CD4-positive, alpha-beta T cell treated with Interleukin-17A for 1 hour (primary cell): ENCODE data around the gene FAM89B.

Experiments
- DNase-seq: peaks from one replicate; pipeline ENCODE4 v3.0.0-alpha.2; 2020

The FAM89B gene

GRCh38 chr11:65558002-65558929, 14.1 kb upstream of the FAM89B start, which contains the start of gene LTBP3:
Gene LTBP3 (minus strand): TSS chr11:65558359. CDS start chr11:65557959, 400 bp downstream.
- DNase-seq, result peak; percentile 60

GRCh38 chr11:65558930-65559509, 13.3 kb upstream of the FAM89B start:
- no peak for DNase-seq

GRCh38 chr11:65559535-65559934, 12.8 kb upstream of the FAM89B start:
- no peak for DNase-seq

DNA sequence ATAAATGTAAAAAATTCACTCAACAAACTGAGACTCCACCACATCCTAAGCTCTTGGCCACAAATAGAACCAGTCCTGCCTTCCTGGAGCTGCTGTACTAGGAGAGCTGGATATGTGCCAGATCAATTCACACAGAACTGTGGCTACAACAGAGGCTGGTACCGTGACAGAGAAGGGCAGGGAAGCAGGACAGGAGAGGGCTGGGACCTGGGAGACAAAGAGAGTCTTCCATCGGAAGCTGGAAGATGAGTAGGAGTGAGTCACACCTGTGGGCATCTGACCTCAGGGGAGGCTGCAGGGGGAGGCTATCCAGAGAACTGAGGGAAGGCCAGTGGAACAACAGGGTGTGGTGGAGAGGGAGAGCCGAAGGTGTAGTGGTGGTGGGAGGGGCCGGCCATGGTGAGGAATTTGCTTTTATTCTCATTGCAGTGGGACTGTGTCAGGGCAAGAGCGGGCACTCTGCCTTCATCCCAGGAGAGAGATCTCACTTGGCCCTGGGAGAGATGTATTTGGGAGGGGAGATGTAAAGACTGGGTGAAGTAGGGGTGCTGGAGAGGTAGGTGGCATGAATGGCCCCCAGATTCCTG, 12.3 kb upstream of the FAM89B start:
- no peak for DNase-seq

- no peak for DNase-seq
Observed at GRCh38 chr11:65560555-65561418, 11.6 kb upstream of the FAM89B start.

DNA sequence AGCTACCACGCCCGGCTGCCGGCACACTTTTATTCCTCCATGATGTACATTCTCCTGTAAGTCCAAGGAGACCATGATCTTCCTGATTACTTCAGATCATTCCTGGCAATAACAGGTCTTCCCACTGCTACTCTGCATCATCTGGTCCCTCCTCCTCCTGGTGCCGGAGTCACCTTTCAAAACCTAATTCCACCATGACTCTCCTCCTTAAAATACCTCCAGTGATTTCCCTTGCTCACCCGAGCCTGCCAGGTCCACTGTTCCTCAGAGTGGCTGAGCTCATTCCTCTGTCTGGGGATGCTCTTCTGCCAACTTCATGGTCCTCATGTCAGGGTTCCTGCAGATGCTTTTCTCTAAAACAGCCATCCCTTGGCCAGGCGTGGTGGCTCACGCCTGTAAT, 10.3 kb upstream of the FAM89B start:
- DNase-seq, result no peak

GRCh38 chr11:65562788-65563187, 9.6 kb upstream of the FAM89B start:
- DNase-seq, result no peak

DNA sequence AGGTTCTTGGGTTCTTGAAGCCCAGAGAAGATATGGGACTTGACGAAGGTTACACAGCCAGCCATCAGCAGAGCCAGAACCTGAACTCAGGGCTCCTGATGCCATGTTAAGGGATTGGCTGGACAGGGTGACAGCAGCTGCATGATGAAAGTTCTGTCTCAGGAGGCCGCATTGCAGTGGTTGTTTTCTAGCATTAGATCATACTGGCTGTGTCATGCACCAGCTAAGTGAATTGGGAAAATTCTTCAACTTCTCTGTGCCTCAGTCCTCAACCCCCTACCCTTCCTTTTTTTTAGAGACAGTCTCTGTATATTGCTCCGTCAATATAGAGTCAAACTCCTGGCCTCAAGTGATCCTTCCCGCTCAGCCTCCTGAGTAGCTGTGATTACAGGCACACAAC, 8.7 kb upstream of the FAM89B start:
- DNase-seq, result no peak

GRCh38 chr11:65564879-65565559, 7.3 kb upstream of the FAM89B start:
- DNase-seq, result peak; percentile 61

GRCh38 chr11:65565624-65566453, 6.5 kb upstream of the FAM89B start:
- DNase-seq, result peak; percentile 84

DNA sequence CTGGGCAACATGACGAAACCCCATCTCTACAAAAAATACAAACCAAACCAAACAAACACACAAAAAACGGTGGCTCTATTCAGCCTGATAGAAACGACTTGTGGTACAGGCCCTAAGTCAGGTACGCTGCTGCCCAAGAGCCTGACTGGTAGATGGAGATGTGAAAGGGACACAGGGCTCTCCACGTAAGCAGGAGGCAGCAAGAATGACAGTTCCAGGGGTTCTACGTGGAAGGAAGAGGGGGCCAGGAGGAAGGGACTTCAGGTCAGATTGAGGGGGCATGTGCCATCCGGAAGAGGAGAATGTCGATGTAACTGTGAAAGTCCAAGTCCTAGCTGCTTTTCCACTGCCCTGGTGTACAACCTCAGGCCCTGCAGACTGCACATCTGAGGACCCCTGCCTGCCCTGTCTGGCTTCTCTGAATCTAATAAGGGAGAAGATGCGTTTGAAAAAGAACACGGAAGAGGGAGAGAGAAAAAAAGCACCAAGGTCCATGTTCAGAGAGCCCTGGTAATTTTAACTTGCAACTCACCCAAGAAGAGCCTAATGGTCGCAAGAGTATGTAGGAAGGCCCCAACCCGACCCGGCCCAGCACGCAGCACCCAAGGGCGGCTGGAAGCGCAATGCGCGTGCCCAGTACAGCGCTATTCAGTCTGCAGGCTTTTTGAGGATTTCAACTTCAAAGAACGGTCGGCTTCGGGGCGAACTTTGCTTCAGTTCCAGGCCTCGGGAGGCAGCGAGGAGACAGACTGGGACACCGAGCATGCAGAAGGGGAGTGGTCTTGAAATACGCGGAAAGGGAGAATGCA, 3.0 kb upstream of the FAM89B start:
- peak; percentile 32 for DNase-seq

GRCh38 chr11:65569973-65570918, 2.1 kb upstream of the FAM89B start, which contains the start of gene ZNRD2:
Gene ZNRD2 (plus strand): TSS chr11:65570477. CDS start chr11:65570492, 15 bp downstream.
- DNase-seq, result peak; percentile 98

DNA sequence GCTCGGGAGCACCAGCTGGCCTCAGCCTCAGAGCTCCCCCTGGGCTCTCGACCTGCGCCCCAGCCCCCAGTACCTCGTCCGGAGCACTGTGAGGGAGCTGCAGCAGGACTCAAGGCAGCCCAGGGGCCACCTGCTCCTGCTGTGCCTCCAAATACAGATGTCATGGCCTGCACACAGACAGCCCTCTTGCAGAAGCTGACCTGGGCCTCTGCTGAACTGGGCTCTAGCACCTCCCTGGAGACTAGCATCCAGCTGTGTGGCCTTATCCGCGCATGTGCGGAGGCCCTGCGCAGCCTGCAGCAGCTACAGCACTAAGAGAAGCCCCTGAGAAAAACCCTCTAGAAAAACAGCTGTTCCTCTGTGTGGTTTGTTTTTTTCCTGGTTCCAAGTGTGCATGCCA, 918 bp upstream of the FAM89B start:
- no peak for DNase-seq

GRCh38 chr11:65571940-65572339, 398 bp upstream of the FAM89B start:
- no peak for DNase-seq

- DNase-seq, result no peak
Observed at GRCh38 chr11:65573391-65574079, 1.2 kb downstream of the FAM89B start.

- peak; percentile 95 for DNase-seq
Observed at GRCh38 chr11:65574109-65574810, 1.9 kb downstream of the FAM89B start.

DNA sequence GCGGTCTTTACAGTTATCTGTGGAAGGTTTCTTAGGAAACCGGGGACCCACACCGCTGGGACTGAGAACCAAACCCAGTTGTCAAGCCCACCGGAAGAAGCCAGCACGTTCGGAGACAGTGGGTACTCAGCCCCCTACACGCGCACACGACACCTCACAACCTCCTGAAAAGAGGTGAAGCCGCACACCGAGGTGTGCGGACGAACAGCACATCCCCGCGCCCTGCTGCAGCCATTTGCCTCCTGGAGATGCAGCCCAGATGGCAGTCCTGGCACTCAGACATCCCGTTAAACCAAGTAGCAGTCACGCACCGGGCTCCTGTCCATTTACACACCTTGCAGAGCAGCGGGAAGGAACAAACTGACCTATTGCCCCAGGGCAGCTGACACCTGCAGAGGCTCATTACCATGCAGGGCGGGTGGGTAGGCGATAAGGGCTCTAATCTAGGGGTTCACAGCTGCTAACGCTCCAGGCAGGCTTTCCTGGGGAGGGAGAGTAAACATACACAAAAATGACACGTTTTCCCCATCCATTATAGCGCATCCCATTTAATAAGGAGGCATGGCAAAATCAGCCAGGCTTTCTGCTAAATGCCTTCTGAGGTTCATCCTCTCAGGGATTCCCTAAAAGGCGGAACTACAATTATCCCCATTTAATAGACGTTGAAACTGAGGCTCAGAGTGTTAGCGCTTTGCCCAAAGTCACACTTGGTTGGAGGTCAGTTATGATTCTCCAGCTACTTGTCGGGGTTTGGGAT, 2.7 kb downstream of the FAM89B start:
- no peak for DNase-seq
